PC-3 (cell line): ENCODE data around the gene NTN1.
"Not testable (repeated sequence)": the region's sequence is repeated elsewhere in the genome, so short reads cannot be mapped to it uniquely, and the experiment has no call there.

Experiments used
- EZH2phosphoT487 ChIP-seq: fragments of 300-600 bp; sonication (generic); IDR thresholded peaks from 2 replicates; pipeline ENCODE4 v1.6.1; 2018; ENCODE audit warnings: mild to moderate bottlenecking, antibody characterized with exemption, low read length, borderline replicate concordance
- TF ChIP-seq, protein P1 (sequence below): fragments of 300-600 bp; sonication (generic); conservative IDR thresholded peaks from 2 replicates; pipeline ENCODE4 v1.5.1; 2017; ENCODE audit warnings: antibody characterized with exemption, low read depth, mild to moderate bottlenecking, low read length

DNA sequence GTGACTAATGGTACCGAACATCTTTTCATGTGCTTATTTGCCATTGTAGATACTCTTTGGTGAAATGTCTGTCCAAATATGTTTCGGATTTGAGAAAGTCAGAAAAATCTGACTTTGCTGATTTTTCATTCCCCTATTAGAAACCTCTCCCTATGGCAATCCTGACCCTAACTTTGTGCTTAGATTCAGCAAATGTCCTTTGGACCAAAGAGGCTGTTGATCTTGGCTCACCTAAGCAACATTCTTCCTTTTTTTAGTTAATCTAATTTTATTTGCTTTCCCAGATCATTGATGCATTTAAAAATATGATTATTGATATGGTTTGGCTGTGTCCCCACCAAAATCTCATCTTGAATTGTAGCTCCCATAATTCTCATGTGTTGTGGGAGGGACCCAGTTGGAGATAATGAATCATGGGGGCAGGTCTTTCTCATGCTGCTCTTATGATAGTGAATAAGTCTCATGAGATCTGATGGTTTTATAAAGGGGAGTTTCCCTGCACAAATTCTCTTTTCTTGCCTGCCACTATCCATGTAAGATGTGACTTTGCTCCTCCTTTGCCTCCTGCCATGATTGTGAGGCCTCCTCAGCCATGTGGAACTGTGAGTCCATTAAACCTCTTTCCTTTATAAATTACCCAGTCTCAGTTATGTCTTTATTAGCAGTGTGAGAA lies 32.9 kb upstream of the NTN1 start:
- TF ChIP-seq, protein P1, sequence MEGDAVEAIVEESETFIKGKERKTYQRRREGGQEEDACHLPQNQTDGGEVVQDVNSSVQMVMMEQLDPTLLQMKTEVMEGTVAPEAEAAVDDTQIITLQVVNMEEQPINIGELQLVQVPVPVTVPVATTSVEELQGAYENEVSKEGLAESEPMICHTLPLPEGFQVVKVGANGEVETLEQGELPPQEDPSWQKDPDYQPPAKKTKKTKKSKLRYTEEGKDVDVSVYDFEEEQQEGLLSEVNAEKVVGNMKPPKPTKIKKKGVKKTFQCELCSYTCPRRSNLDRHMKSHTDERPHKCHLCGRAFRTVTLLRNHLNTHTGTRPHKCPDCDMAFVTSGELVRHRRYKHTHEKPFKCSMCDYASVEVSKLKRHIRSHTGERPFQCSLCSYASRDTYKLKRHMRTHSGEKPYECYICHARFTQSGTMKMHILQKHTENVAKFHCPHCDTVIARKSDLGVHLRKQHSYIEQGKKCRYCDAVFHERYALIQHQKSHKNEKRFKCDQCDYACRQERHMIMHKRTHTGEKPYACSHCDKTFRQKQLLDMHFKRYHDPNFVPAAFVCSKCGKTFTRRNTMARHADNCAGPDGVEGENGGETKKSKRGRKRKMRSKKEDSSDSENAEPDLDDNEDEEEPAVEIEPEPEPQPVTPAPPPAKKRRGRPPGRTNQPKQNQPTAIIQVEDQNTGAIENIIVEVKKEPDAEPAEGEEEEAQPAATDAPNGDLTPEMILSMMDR = not testable (repeated sequence)
- TF ChIP-seq EZH2phosphoT487 = not testable (repeated sequence)
